Testis (tissue), 2 donors: Measurements from ENCODE around the gene ADCY2.

Experiments used
- CTCF ChIP-seq, 3 experiments: fragments of 450-650 bp in 2 of 3; fragments of 200-600 bp in 1 of 3; sonication (generic) in 1 of 3; IDR thresholded peaks; one replicate each; pipeline ENCODE4 v1.5.1; 2016 to 2019; ENCODE audit warnings: antibody characterized with exemption in 3 of 3, mild to moderate bottlenecking in 2 of 3, moderate library complexity in 1 of 3
- POLR2A ChIP-seq: fragments of 450-650 bp; IDR thresholded peaks from one replicate; pipeline ENCODE4 v1.6.1; 2017; ENCODE audit warnings: antibody characterized with exemption, mild to moderate bottlenecking, moderate library complexity

- TF ChIP-seq CTCF (IDR thresholded peaks at IDR 0.05) (no peak), POLR2A (no peak)
These were observed 388.9 kb downstream of the ADCY2 start for GRCh38 chr5:7784683-7785380.
